ENCODE measurements around the gene FTSJ1.

The FTSJ1 gene

GRCh38 chrX:48471504-48471903, 4.5 kb upstream of the FTSJ1 start:
- no peak for DNase-seq

- no peak for DNase-seq
Observed at GRCh38 chrX:48472225-48472624, 3.8 kb upstream of the FTSJ1 start.

- DNase-seq = no peak
Observed at GRCh38 chrX:48472851-48473703, 2.9 kb upstream of the FTSJ1 start.

- no peak for DNase-seq
Observed at GRCh38 chrX:48473704-48473990, 2.4 kb upstream of the FTSJ1 start.

GRCh38 chrX:48474127-48474526, 1.9 kb upstream of the FTSJ1 start:
- DNase-seq = no peak

- no peak for DNase-seq
Observed at GRCh38 chrX:48474581-48474980, 1.4 kb upstream of the FTSJ1 start.

- DNase-seq = no peak
Observed at GRCh38 chrX:48475296-48475695, 703 bp upstream of the FTSJ1 start.

- DNase-seq = no peak
Observed at GRCh38 chrX:48476919-48477318, 920 bp downstream of the FTSJ1 start.

- no peak for DNase-seq
Observed at GRCh38 chrX:48477960-48478755, 2.2 kb downstream of the FTSJ1 start.

GRCh38 chrX:48478806-48479205, 2.8 kb downstream of the FTSJ1 start:
- no peak for DNase-seq

GRCh38 chrX:48480142-48480541, 4.1 kb downstream of the FTSJ1 start:
- DNase-seq = no peak

- no peak for DNase-seq
Observed at GRCh38 chrX:48480583-48480982, 4.6 kb downstream of the FTSJ1 start.

GRCh38 chrX:48482526-48482925, 6.5 kb downstream of the FTSJ1 start:
- DNase-seq = no peak

- no peak for DNase-seq
Observed at GRCh38 chrX:48487362-48487798, 11.4 kb downstream of the FTSJ1 start.

GRCh38 chrX:48488034-48488433, 12.0 kb downstream of the FTSJ1 start:
- DNase-seq = no peak

GRCh38 chrX:48489296-48489695, 13.3 kb downstream of the FTSJ1 start:
- no peak for DNase-seq

GRCh38 chrX:48489892-48490291, 13.9 kb downstream of the FTSJ1 start:
- no peak for DNase-seq

GRCh38 chrX:48490661-48491060, 14.7 kb downstream of the FTSJ1 start:
- DNase-seq = no peak

- no peak for DNase-seq
Observed at GRCh38 chrX:48491809-48492208, 15.8 kb downstream of the FTSJ1 start.

- no peak for DNase-seq
Observed at GRCh38 chrX:48492293-48492910, 16.4 kb downstream of the FTSJ1 start.

GRCh38 chrX:48493890-48494364, 17.9 kb downstream of the FTSJ1 start:
- DNase-seq = no peak

GRCh38 chrX:48496660-48497059, 20.7 kb downstream of the FTSJ1 start:
- no peak for DNase-seq

- DNase-seq = no peak
Observed at GRCh38 chrX:48497871-48498270, 21.9 kb downstream of the FTSJ1 start.

GRCh38 chrX:48498374-48498809, 22.4 kb downstream of the FTSJ1 start:
- DNase-seq = no peak

Measured in activated naive CD4-positive, alpha-beta T cell treated with anti-CD3 and anti-CD28 coated beads, Interleukin-2, amount 50 U/mL, for 16 hours (primary cell).